BJ (cell line): ENCODE measurements around the gene CLOCK. TPM values are rescaled to one million over a fixed set of nuclear protein-coding genes. Genes with fewer than 3 reads are reported as not detected.

ENCODE experiments used
- CTCF ChIA-PET: fragments of 350-600 bp; formaldehyde crosslinking; extraction: SDS; loops from one replicate; lab custom pipeline; 2021; ENCODE audit warnings: antibody characterized with exemption, inconsistent platforms; lab: Yijun Ruan, JAX
- POLR2A ChIA-PET: fragments of 300-600 bp; sonication (Branson Sonifier 250); formaldehyde crosslinking; extraction: SDS; loops from one replicate; lab custom pipeline; 2021; ENCODE audit warnings: antibody characterized with exemption; lab: Charles Lee
- DNase-seq: peaks from one replicate; pipeline ENCODE4 v3.0.0-alpha.2; 2011; ENCODE audit warnings: low read depth
- H3K27me3 ChIP-seq: 2 replicates; pipeline ENCODE4 v1.6.0; 2011; ENCODE audit warnings: low read length; ENCODE audit not compliant: control insufficient read depth, insufficient read depth
- H3K36me3 ChIP-seq: 2 replicates; pipeline ENCODE4 v1.5.1; 2011; ENCODE audit warnings: low read length; ENCODE audit not compliant: control insufficient read depth, insufficient read depth
- H3K4me3 ChIP-seq: 2 replicates; pipeline ENCODE4 v1.5.1; 2011; ENCODE audit warnings: low read depth, mild to moderate bottlenecking, control low read depth, low read length
- polyA plus RNA-seq: library from polyadenylated mRNA; depleted of rRNA; stranded (reverse); fragments of >200 nt; gene quantifications from 2 replicates; pipeline ENCODE4 v1.2.3, GENCODE V29; 2011
- TF ChIP-seq, protein P1 (sequence below): IDR thresholded peaks from 2 replicates; pipeline ENCODE4 v1.5.1; 2011; ENCODE audit warnings: low read depth, mild to moderate bottlenecking, control low read depth, inconsistent platforms, low read length, moderate library complexity; ENCODE audit not compliant: insufficient read depth

The CLOCK gene
- polyA plus RNA-seq, 1 experiment, result 14.5 TPM

- DNase-seq, result no peak
- TF ChIP-seq, protein P1, sequence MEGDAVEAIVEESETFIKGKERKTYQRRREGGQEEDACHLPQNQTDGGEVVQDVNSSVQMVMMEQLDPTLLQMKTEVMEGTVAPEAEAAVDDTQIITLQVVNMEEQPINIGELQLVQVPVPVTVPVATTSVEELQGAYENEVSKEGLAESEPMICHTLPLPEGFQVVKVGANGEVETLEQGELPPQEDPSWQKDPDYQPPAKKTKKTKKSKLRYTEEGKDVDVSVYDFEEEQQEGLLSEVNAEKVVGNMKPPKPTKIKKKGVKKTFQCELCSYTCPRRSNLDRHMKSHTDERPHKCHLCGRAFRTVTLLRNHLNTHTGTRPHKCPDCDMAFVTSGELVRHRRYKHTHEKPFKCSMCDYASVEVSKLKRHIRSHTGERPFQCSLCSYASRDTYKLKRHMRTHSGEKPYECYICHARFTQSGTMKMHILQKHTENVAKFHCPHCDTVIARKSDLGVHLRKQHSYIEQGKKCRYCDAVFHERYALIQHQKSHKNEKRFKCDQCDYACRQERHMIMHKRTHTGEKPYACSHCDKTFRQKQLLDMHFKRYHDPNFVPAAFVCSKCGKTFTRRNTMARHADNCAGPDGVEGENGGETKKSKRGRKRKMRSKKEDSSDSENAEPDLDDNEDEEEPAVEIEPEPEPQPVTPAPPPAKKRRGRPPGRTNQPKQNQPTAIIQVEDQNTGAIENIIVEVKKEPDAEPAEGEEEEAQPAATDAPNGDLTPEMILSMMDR, result no peak
- ChIA-PET CTCF (interaction anchor here (1.0 kb wide), 3 partner anchors 8 to 202 kb away, joined by 3 read pairs; partner anchors contain the start of gene SRD5A3), POLR2A (interaction anchor here (0.6 kb wide), 1 partner anchor 108 kb away, joined by 4 read pairs; no protein-coding TSS in a partner anchor)
- no peak overlapping the region for H3K4me3 ChIP-seq
- peaks cover 7% of the 10 kb centered on the region for H3K36me3 ChIP-seq
- no peaks in the 10 kb centered on the region for H3K27me3 ChIP-seq
These were observed 108.9 kb downstream of the CLOCK start for GRCh38 chr4:55437823-55438222.

DNA sequence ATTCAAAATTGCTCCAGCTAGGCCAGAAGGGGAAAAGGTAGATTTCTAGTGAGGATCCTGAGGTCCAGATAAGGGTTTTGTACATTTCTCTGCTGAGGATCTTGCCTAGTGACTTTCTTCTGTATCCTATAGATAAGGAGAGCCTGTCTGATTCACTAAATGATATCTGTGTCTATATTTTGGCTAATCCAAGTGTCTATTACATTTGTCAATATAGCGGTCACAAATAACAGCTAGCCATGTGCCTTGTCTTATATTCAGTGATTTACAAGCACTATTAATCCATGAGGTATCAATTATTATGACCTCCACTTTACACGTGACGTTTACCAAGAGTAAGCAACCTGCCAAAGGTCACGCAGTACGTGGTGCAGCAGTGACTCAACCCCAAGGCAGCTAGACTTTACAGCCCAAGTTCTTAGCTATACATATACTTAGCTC, 109.3 kb downstream of the CLOCK start:
- ChIA-PET CTCF (interaction anchor here (0.6 to 1.4 kb wide), 5 partner anchors 9 to 573 kb away, joined by 3 to 5 read pairs (median 3); partner anchors contain the start of gene SRD5A3), POLR2A (interaction anchor here (0.6 kb wide), 2 partner anchors 92 to 109 kb away, joined by 4 read pairs; no protein-coding TSS in a partner anchor)
- TF ChIP-seq, protein P1, result no peak
- Histone ChIP-seq H3K27me3 (no peaks in the 10 kb centered on the region), H3K36me3 (peaks cover 9% of the 10 kb centered on the region), H3K4me3 (no peak overlapping the region)
- no peak for DNase-seq

GRCh38 chr4:55435141-55435841, 111.4 kb downstream of the CLOCK start:
- CTCF ChIA-PET, result interaction anchor here (0.7 to 1.8 kb wide), 3 partner anchors 10 to 79 kb away, joined by 4 to 10 read pairs (median 4); no protein-coding TSS in a partner anchor
- no peaks in the 10 kb centered on the region for H3K27me3 ChIP-seq
- POLR2A ChIA-PET, result no interaction called here
- TF ChIP-seq, protein P1, result peak; percentile 38
- peaks cover 10% of the 10 kb centered on the region for H3K36me3 ChIP-seq
- DNase-seq, result no peak
- H3K4me3 ChIP-seq, result no peak overlapping the region

GRCh38 chr4:55431710-55432336, 114.9 kb downstream of the CLOCK start:
- CTCF ChIA-PET, result interaction anchor here (0.5 to 1.8 kb wide), 3 partner anchors 14 to 218 kb away, joined by 3 to 7 read pairs (median 4); no protein-coding TSS in a partner anchor
- peaks cover 14% of the 10 kb centered on the region for H3K36me3 ChIP-seq

More at GRCh38 chr4:55431710-55432336, 114.9 kb downstream of the CLOCK start:
- POLR2A ChIA-PET, result no interaction called here
- no peak overlapping the region for H3K4me3 ChIP-seq
- no peak for DNase-seq
- TF ChIP-seq, protein P1, result no peak
- H3K27me3 ChIP-seq, result no peaks in the 10 kb centered on the region
